ENCODE results near the gene LILRB2.
"Not testable (repeated sequence)": the region's sequence is repeated elsewhere in the genome, so short reads cannot be mapped to it uniquely, and the experiment has no call there.

The LILRB2 gene

GRCh38 chr19:54325194-54325621 lies 44.3 kb upstream of the LILRB2 start:
- no peak overlapping the region for H2AFZ ChIP-seq (ENCODE audit: low read depth, low read length)
- H2AK5ac ChIP-seq (ENCODE audit: low read length, severe bottlenecking) = no peak overlapping the region
- H2BK120ac ChIP-seq (ENCODE audit: low read depth, low read length) = no peak overlapping the region
- H3K4ac ChIP-seq (ENCODE audit: low read depth in 1 of 2, low read length in 2 of 2) = no peak overlapping the region
- WGBS = 5% methylated on average over 4 of the region's 4 CpGs
- no peaks in the 10 kb centered on the region for H3K36me3 ChIP-seq (ENCODE audit: control insufficient read depth in 1 of 2, insufficient read depth in 2 of 2, low read depth in 1 of 2, low read length in 2 of 2)
- no peaks in the 10 kb centered on the region for H3K4me1 ChIP-seq (ENCODE audit: control insufficient read depth, insufficient read depth, low read depth, low read length)
- no peak overlapping the region for H2BK15ac ChIP-seq (ENCODE audit: low read depth, poor library complexity, severe bottlenecking)
- no peak overlapping the region for H3K18ac ChIP-seq (ENCODE audit: low read depth in 1 of 2, low read length in 2 of 2)
- H3K14ac ChIP-seq (ENCODE audit: low read length in 2 of 2) = no peak overlapping the region
- no peak for DNase-seq
- no peak overlapping the region for H3K4me3 ChIP-seq (ENCODE audit: insufficient read depth in 1 of 2, low read depth in 1 of 2, low read length in 2 of 2)
- H4K8ac ChIP-seq (ENCODE audit: low read length) = no peak overlapping the region
- no peak overlapping the region for H3K9ac ChIP-seq (ENCODE audit: low read length)
- H4K91ac ChIP-seq (ENCODE audit: low read length) = no peak overlapping the region
- no peak overlapping the region for H3K27ac ChIP-seq (ENCODE audit: low read length, poor library complexity, severe bottlenecking)
- H2BK12ac ChIP-seq (ENCODE audit: low read length in 2 of 2) = no peak overlapping the region
- H3K9me3 ChIP-seq (ENCODE audit: control insufficient read depth, low read length) = peaks cover 2% of the 10 kb centered on the region
- no peak overlapping the region for H3K4me2 ChIP-seq (ENCODE audit: low read length, poor library complexity, severe bottlenecking)
- H3K79me1 ChIP-seq (replicated peaks; ENCODE audit: low read length, poor library complexity, severe bottlenecking) = no peaks in the 10 kb centered on the region
- peaks cover 0 to 20% of the 10 kb centered on the region in 2 experiments for H3K27me3 ChIP-seq (ENCODE audit: control insufficient read depth in 1 of 2, insufficient read depth in 1 of 2, low read length in 2 of 2)
- H3K23ac ChIP-seq (ENCODE audit: low read length in 2 of 2) = no peak overlapping the region
- H2BK5ac ChIP-seq (ENCODE audit: low read depth, low read length, poor library complexity, severe bottlenecking) = no peak overlapping the region

- 0% methylated on average over 2 of the region's 3 CpGs for WGBS
- no peaks in the 10 kb centered on the region for H3K4me1 ChIP-seq (ENCODE audit: control insufficient read depth, insufficient read depth, low read depth, low read length)
- no peak for DNase-seq
These were observed 43.2 kb upstream of the LILRB2 start for GRCh38 chr19:54324071-54324470.

GRCh38 chr19:54322934-54323333 lies 42.0 kb upstream of the LILRB2 start:
- peaks cover 0 to 20% of the 10 kb centered on the region in 2 experiments for H3K27me3 ChIP-seq (ENCODE audit: control insufficient read depth in 1 of 2, insufficient read depth in 1 of 2, low read length in 2 of 2)
- H3K9me3 ChIP-seq (ENCODE audit: control insufficient read depth, low read length); H2AK5ac ChIP-seq (ENCODE audit: low read length, severe bottlenecking); H2BK120ac ChIP-seq (ENCODE audit: low read depth, low read length); DNase-seq; H3K27ac ChIP-seq (ENCODE audit: low read length, poor library complexity, severe bottlenecking); H3K4me3 ChIP-seq (ENCODE audit: insufficient read depth in 1 of 2, low read depth in 1 of 2, low read length in 2 of 2); H3K36me3 ChIP-seq (ENCODE audit: control insufficient read depth in 1 of 2, insufficient read depth in 2 of 2, low read depth in 1 of 2, low read length in 2 of 2); H3K23ac ChIP-seq (ENCODE audit: low read length in 2 of 2); H2BK15ac ChIP-seq (ENCODE audit: low read depth, poor library complexity, severe bottlenecking); H2AFZ ChIP-seq (ENCODE audit: low read depth, low read length); H4K8ac ChIP-seq (ENCODE audit: low read length); H3K18ac ChIP-seq (ENCODE audit: low read depth in 1 of 2, low read length in 2 of 2); H3K4ac ChIP-seq (ENCODE audit: low read depth in 1 of 2, low read length in 2 of 2); H3K4me2 ChIP-seq (ENCODE audit: low read length, poor library complexity, severe bottlenecking); H3K14ac ChIP-seq (ENCODE audit: low read length in 2 of 2); H2BK12ac ChIP-seq (ENCODE audit: low read length in 2 of 2); H3K79me1 ChIP-seq (replicated peaks; ENCODE audit: low read length, poor library complexity, severe bottlenecking); H2BK5ac ChIP-seq (ENCODE audit: low read depth, low read length, poor library complexity, severe bottlenecking); H3K4me1 ChIP-seq (ENCODE audit: control insufficient read depth, insufficient read depth, low read depth, low read length); H3K9ac ChIP-seq (ENCODE audit: low read length); H4K91ac ChIP-seq (ENCODE audit: low read length): not testable (repeated sequence)
- no CpG with 5 or more reads among the region's 13 CpGs for WGBS

More at GRCh38 chr19:54324071-54324470, 43.2 kb upstream of the LILRB2 start:
- Histone ChIP-seq H2BK12ac (ENCODE audit: low read length in 2 of 2) (no peak overlapping the region), H3K9ac (ENCODE audit: low read length) (no peak overlapping the region), H3K4me3 (ENCODE audit: insufficient read depth in 1 of 2, low read depth in 1 of 2, low read length in 2 of 2) (no peak overlapping the region), H3K27me3 (ENCODE audit: control insufficient read depth in 1 of 2, insufficient read depth in 1 of 2, low read length in 2 of 2) (peaks cover 0 to 24% of the 10 kb centered on the region in 2 experiments), H4K91ac (ENCODE audit: low read length) (no peak overlapping the region), H3K23ac (ENCODE audit: low read length in 2 of 2) (no peak overlapping the region), H2BK15ac (ENCODE audit: low read depth, poor library complexity, severe bottlenecking) (no peak overlapping the region), H3K27ac (ENCODE audit: low read length, poor library complexity, severe bottlenecking) (no peak overlapping the region), H3K9me3 (ENCODE audit: control insufficient read depth, low read length) (peaks cover 2% of the 10 kb centered on the region), H3K79me1 (replicated peaks; ENCODE audit: low read length, poor library complexity, severe bottlenecking) (no peaks in the 10 kb centered on the region), H3K4ac (ENCODE audit: low read depth in 1 of 2, low read length in 2 of 2) (no peak overlapping the region), H3K18ac (ENCODE audit: low read depth in 1 of 2, low read length in 2 of 2) (no peak overlapping the region), H2AK5ac (ENCODE audit: low read length, severe bottlenecking) (no peak overlapping the region), H2AFZ (ENCODE audit: low read depth, low read length) (no peak overlapping the region), H3K36me3 (ENCODE audit: control insufficient read depth in 1 of 2, insufficient read depth in 2 of 2, low read depth in 1 of 2, low read length in 2 of 2) (no peaks in the 10 kb centered on the region), H4K8ac (ENCODE audit: low read length) (no peak overlapping the region), H2BK120ac (ENCODE audit: low read depth, low read length) (no peak overlapping the region), H3K14ac (ENCODE audit: low read length in 2 of 2) (no peak overlapping the region), H3K4me2 (ENCODE audit: low read length, poor library complexity, severe bottlenecking) (no peak overlapping the region), H2BK5ac (ENCODE audit: low read depth, low read length, poor library complexity, severe bottlenecking) (no peak overlapping the region)

- not testable (repeated sequence) for H3K4me2 ChIP-seq (ENCODE audit: low read length, poor library complexity, severe bottlenecking)
These were observed 41.4 kb upstream of the LILRB2 start for GRCh38 chr19:54322295-54322694.

More at GRCh38 chr19:54322295-54322694, 41.4 kb upstream of the LILRB2 start:
- H4K91ac ChIP-seq (ENCODE audit: low read length); H3K23ac ChIP-seq (ENCODE audit: low read length in 2 of 2); H2AFZ ChIP-seq (ENCODE audit: low read depth, low read length); H3K18ac ChIP-seq (ENCODE audit: low read depth in 1 of 2, low read length in 2 of 2); H3K14ac ChIP-seq (ENCODE audit: low read length in 2 of 2); H2AK5ac ChIP-seq (ENCODE audit: low read length, severe bottlenecking); H3K36me3 ChIP-seq (ENCODE audit: control insufficient read depth in 1 of 2, insufficient read depth in 2 of 2, low read depth in 1 of 2, low read length in 2 of 2); DNase-seq; H3K4ac ChIP-seq (ENCODE audit: low read depth in 1 of 2, low read length in 2 of 2); H4K8ac ChIP-seq (ENCODE audit: low read length); H3K4me3 ChIP-seq (ENCODE audit: insufficient read depth in 1 of 2, low read depth in 1 of 2, low read length in 2 of 2); H2BK15ac ChIP-seq (ENCODE audit: low read depth, poor library complexity, severe bottlenecking); H2BK120ac ChIP-seq (ENCODE audit: low read depth, low read length); H2BK5ac ChIP-seq (ENCODE audit: low read depth, low read length, poor library complexity, severe bottlenecking); H2BK12ac ChIP-seq (ENCODE audit: low read length in 2 of 2); H3K79me1 ChIP-seq (replicated peaks; ENCODE audit: low read length, poor library complexity, severe bottlenecking); H3K9me3 ChIP-seq (ENCODE audit: control insufficient read depth, low read length); H3K9ac ChIP-seq (ENCODE audit: low read length); H3K4me1 ChIP-seq (ENCODE audit: control insufficient read depth, insufficient read depth, low read depth, low read length); H3K27ac ChIP-seq (ENCODE audit: low read length, poor library complexity, severe bottlenecking): not testable (repeated sequence)
- H3K27me3 ChIP-seq (ENCODE audit: control insufficient read depth in 1 of 2, insufficient read depth in 1 of 2, low read length in 2 of 2) = peaks cover 0 to 21% of the 10 kb centered on the region in 2 experiments
- WGBS = 80% methylated on average over 5 of the region's 13 CpGs

Data from mesenchymal stem cell (in vitro differentiated cells and primary cell).